ENCODE measurements around the gene CHMP4A.

DNA sequence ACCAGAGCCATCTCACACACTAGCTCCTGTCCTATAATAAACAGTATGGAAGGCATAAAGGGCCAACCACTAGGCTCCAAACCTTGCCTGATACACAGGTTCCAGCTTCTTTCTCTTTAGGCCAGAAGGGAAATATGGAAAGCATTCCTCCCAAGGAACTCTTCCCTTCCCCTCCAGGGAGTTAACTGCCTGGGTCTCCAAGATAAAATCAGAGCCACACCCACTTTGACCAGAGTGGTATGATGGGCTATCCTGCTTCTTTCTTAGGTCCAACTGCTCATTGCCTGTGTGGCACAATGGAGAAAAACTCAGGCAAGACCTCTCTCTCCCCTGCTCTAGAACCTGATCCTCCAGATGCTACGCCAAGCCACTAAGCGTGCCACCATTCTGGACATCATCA, 5.7 kb downstream of the CHMP4A start:
- TF ChIP-seq, protein P1, sequence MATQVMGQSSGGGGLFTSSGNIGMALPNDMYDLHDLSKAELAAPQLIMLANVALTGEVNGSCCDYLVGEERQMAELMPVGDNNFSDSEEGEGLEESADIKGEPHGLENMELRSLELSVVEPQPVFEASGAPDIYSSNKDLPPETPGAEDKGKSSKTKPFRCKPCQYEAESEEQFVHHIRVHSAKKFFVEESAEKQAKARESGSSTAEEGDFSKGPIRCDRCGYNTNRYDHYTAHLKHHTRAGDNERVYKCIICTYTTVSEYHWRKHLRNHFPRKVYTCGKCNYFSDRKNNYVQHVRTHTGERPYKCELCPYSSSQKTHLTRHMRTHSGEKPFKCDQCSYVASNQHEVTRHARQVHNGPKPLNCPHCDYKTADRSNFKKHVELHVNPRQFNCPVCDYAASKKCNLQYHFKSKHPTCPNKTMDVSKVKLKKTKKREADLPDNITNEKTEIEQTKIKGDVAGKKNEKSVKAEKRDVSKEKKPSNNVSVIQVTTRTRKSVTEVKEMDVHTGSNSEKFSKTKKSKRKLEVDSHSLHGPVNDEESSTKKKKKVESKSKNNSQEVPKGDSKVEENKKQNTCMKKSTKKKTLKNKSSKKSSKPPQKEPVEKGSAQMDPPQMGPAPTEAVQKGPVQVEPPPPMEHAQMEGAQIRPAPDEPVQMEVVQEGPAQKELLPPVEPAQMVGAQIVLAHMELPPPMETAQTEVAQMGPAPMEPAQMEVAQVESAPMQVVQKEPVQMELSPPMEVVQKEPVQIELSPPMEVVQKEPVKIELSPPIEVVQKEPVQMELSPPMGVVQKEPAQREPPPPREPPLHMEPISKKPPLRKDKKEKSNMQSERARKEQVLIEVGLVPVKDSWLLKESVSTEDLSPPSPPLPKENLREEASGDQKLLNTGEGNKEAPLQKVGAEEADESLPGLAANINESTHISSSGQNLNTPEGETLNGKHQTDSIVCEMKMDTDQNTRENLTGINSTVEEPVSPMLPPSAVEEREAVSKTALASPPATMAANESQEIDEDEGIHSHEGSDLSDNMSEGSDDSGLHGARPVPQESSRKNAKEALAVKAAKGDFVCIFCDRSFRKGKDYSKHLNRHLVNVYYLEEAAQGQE (IDR thresholded peaks at IDR 0.05; ENCODE audit: borderline replicate concordance in 1 of 2, low read depth in 1 of 2, low read length in 2 of 2): no peak
- no peak for TF ChIP-seq ZFP36L1 (CRISPR knock-in tag; IDR thresholded peaks at IDR 0.05)
- no peak for TF ChIP-seq POLR2A (IDR thresholded peaks at IDR 0.05; ENCODE audit: insufficient read depth in 1 of 2, low read depth in 2 of 2, low read length in 2 of 2)

All from HepG2 (cell line).